ENCODE results near the gene BCLAF3.

- TF ChIP-seq EZH2 (IDR thresholded peaks at IDR 0.05), result no peak
- TF ChIP-seq POLR2AphosphoS5 (IDR thresholded peaks at IDR 0.05; ENCODE audit: borderline replicate concordance, low read depth, low read length), result no peak
Observed at GRCh38 chrX:19956306-19956705, 34.6 kb downstream of the BCLAF3 start.
